Vagina (tissue), 2 donors: ENCODE results near the gene CST7.

Experiments used
- CTCF ChIP-seq, 3 experiments: fragments of 450-650 bp in 2 of 3; fragments of 200-600 bp in 1 of 3; sonication (generic) in 1 of 3; IDR thresholded peaks; one replicate each; pipeline ENCODE4 v1.5.1; 2017 to 2019; ENCODE audit warnings: antibody characterized with exemption in 3 of 3, mild to moderate bottlenecking in 2 of 3, moderate library complexity in 2 of 3
- POLR2A ChIP-seq, 2 donors: fragments of 450-650 bp; IDR thresholded peaks; one replicate each; pipeline ENCODE4 v1.6.1; 2017; ENCODE audit warnings: antibody characterized with exemption in 2 of 2, mild to moderate bottlenecking in 2 of 2, moderate library complexity in 2 of 2
- POLR2AphosphoS5 ChIP-seq, 2 donors: sonication (generic); formaldehyde crosslinking; IDR thresholded peaks; one replicate each; pipeline ENCODE4 v1.9.0; 2017; ENCODE audit warnings: antibody characterized with exemption in 2 of 2, mild to moderate bottlenecking in 2 of 2, low read depth in 1 of 2; ENCODE audit not compliant: insufficient read depth in 1 of 2

GRCh38 chr20:24935766-24936525 is 13.1 kb upstream of the CST7 start:
- TF ChIP-seq POLR2A (IDR thresholded peaks at IDR 0.05) (no peak), CTCF (IDR thresholded peaks at IDR 0.05) (no peak), POLR2AphosphoS5 (IDR thresholded peaks at IDR 0.05; ENCODE audit: insufficient read depth in 1 of 2, low read depth in 1 of 2) (no peak)
